Germinal center (tissue), 1 donor: ENCODE measurements around the gene COMMD2.

ENCODE experiments used
- DNase-seq: peaks from one replicate; pipeline ENCODE4 v3.0.0; 2012; ENCODE audit warnings: mixed read lengths, low spot score

The COMMD2 gene

DNA sequence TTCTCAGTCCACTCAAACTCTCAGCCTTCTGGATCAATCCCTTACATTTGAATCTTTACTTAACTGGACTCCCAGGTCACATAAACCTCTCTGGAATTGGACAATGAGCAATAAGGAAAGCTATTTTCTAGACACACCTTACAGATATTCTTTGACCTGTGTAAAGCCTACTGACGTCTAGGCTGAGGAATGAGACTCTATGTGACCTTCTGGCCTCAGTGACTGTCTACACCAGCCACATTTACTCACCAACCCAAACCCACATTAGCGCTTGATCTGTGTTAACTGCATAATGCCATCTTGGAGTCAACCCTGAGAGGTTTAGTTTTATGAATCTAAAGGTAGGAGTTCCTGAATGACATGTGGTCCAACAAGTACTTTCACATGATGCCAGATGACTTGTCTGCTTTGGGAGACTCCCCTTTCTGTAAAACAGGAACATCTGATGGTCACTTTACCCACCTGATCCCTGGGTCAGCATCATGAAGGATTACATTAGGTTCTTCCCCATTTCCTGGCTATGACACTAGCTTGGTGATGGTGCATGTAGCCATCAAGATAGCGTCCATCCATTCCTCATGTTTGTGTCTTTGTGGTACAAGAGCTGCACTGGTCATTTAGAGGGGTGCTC lies 11.4 kb upstream of the COMMD2 start:
- DNase-seq: no peak

DNA sequence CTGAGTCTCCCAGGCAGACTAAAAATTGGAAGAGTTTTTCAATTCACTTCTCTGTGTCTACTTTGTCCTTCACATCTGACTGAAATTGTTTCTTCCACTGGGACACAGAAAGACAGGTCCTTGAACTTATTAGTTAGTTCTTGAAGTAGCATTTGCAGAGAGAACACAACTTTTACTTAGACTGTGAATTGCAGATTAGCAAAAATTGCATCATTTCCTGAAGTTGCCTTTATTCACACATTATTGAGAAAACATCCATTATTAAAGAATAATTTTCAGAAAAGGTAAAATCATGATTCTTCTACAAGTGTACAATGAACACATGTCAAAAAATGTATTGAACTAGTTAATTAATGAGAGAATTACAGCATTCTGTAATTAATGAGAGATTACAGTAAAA lies 1.4 kb upstream of the COMMD2 start:
- no peak for DNase-seq

DNA sequence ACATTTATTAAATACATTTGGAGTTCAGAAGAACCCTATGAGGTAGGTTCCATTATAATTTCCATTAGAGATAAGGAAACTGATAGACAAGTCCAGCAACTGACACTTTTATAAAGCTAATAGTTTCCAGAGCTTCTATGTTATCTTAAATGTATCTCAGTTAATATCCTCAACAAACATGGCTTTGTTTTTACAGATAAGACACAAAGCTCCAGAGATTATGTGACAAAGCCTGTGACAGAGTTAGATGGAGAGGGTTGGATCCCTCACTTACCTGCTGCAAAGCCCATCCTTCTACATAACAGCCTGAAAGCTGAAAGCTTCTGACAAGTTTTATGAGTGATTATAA lies 473 bp upstream of the COMMD2 start:
- DNase-seq: no peak

DNA sequence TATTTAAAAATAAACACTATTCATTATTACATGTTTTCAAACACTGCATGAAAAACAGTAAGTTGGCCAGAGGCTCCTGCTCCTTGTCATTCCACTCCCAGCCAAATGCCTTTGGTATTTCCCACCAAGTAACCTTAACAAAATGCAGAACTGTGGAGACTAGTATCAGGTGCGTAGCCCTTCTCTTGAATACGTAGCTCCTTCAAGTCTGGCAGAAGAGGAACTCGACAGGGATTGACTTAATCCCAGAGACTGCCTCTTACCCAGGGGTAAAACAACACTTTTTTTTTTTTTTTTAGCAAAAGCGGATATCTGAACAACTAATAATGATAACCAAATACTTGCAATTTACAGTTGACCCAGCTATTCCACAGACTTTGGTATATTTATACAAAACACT lies 738 bp downstream of the COMMD2 start:
- DNase-seq: peak; percentile 3

DNA sequence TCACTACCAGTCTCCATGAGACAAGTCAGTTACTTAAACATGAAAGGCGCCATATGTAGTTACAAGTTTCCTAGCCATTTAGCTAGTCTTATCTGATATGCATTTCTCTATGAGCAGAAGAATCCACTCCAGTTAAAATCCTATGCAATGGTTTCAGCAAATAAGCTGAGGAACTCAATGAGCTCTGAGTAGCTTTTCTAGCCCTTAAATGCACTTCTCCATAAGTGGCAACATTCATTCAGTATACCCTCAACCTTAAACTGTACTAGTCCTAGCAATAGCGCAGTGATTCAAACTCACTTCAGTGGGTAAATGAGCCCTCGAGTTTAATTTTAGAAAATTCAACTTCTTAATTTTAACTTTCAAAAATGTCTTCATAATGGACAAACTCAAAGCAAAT lies 7.7 kb downstream of the COMMD2 start:
- DNase-seq: no peak

DNA sequence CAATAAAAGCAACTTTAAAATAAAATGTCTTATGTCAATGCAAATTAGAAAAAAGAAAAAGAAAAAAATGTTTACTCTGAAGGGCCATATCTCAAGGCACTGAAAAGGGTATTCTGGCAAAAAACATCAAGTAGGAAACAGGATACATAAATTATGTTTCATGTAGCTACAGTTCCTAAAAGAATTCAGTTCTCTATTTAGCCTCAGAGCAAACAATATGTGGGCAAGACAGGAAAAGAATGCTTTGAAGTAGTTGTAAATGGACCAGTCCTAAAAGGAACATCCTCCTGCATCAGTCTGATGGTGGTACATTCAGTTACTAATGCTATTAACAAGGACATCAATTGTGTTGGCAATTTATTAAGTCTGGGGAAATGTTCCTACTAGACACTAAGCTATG lies 8.1 kb downstream of the COMMD2 start:
- DNase-seq: no peak

DNA sequence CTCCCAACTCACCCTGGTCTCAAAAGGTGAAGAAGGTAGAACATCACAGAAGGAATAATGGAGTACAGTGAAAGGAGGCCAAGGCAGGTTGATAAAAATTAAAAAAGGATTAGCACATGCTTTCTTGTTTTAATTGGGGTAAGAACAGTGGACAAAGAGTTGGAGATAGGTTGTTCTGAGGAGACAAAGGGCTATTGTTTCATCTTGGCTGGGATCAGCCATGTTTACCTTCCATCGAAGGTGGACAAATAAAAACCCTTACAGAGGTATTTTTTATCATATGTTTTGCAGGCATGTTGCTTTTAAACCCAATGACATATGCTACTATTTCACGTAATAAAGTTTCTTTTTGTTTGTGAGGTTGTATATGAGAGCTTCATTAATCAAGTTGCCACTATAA lies 12.9 kb downstream of the COMMD2 start:
- no peak for DNase-seq

DNA sequence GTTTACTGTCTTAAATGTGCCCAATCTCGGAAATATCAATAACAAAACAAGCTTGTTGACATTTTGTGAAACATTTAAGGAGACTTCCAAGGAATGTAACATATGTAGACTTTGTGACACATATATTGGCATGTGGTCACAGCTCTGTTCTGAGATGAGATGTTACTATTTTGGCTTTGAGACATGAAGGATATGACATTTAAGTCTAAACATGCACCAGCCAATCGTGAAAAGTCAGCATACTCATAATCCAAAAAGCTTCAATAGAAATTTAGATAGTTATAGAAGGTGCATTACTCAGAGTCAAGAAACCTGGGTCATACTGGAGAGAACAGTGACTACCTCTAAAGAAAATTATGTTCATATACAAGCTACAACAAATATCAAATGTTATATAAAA lies 13.4 kb downstream of the COMMD2 start:
- no peak for DNase-seq

DNA sequence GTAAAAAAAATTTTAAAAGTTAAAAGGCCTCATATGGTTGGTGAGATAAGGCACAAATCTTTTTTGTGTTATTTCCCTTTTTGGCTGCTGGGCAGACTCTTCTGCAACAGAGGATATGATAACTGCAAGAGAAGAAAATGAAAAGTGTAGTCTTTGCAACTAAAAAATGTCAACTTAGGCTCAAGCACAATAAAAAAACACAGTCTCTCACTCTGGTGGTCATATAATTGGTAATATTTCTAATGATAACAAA lies 15.4 kb downstream of the COMMD2 start:
- DNase-seq: no peak

DNA sequence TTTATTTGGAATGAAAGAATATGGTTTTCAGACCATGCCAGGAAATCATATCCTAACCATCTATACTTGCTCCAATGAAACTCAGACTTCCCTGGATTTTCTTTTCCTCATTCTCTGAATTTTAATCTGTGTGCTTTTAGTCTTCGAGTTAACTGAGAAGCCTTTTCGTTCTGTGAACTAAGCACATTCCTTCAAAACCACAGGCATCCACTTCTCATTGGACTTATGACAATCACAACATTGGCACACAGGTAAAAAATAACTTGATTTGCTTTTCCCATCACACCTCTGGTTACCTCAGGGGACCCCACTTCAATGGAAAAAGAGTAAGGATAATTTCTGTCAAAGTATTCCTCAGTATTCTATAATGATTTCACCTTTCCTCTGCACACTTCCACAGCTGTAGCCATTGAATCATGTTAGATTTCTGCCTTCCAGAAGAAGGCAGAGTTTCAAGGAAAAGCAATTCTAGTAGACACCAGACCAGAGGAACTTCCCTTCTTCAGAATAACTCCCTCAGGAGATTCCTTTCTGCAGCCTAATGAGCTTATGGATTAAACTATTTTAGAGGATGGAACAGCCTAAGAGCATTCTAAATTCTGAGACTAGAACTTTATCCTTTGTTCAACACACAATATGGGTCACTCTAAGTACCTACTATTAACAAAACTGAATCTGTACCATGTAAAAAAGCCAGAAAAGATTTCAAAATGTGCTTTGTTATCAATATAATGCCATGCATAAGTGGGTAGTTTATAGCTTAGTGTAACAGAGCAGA lies 15.9 kb downstream of the COMMD2 start:
- no peak for DNase-seq

DNA sequence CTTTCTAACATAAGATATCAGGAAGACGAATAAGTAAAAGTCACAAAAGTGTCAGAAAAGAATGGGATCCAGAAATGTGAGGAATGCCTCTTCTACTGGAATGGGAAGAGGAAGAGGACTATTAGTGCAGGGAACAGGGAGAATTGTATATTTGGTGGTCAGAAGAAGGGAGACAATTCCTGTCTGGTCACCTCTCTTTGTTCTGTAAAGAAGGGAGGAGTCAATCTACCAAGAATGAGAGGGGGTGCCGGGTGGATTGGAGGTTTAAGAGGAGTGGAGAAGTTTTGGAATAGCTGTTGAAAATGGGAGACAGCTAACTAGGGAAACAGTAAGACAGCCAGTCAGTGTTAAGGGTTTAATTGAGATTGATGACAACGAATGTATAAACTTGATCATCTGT lies 20.1 kb downstream of the COMMD2 start:
- no peak for DNase-seq

DNA sequence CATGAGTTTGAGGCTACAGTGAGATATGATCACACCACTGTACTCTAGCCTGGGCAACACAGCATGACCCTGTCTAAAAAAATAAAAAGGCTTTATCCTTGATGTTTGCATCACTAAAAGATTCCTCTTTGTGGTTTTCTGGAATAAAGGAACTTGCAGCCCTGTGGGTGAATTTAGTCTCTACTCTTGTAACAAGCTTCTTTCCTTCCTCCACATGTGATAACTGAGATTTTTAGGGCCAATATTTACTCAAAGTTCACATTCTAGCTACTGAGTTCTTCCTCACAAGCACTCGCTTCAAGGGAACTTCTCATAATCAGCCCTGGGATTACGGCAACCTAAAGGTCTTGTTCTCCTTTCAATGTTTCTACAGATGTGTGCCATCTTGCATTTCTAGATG lies 24.6 kb downstream of the COMMD2 start:
- no peak for DNase-seq

DNA sequence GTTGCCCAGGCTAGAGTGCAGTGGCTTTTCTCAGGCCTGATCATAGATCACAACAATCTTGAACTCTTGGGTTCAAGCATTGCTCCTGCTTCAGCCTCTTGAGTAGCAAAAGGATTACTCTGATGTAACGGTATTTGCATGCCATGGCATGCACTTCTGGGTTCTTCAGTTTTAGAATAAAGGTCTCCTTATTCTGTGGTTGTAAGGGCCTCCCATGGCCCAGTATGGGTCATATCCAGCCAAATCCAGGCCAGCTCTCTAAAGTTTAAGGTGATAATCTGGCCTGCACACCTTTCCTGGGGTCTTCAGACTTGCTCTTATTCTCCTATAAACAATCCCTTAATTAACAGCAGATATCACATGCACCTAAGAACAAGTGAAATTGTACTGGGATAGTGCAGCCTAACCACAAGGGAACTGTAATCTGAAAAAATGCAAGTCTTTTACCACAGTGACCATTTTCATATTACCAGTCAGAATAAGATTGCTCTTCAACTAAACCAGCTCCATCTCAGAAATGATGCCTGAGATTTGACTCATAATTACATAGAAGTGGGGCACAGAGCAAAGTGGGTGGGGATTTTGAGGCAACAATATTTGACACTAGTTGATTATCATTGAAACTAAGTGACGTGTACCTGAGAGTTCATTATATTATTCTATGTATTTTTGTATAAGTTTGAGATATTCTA lies 25.4 kb downstream of the COMMD2 start:
- DNase-seq: no peak

DNA sequence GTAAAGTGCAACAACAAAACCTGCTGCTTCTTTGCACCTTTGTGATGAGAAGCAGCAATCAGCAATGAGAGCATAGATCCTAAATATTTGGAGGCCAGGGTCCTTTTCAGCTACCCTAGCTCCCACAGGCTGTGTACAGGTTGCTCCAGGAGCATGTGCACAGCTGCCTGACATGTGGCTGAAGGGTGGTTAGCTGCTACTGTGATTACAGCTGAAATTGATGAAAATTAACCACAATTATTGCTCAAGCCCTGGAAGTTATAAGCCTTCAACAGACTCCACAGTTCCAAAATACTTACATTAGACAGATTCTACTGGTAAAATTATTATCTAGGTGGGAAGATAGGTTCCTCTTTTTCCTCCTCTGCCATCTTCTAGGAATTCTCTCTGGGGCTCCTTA lies 28.5 kb downstream of the COMMD2 start:
- DNase-seq: no peak

DNA sequence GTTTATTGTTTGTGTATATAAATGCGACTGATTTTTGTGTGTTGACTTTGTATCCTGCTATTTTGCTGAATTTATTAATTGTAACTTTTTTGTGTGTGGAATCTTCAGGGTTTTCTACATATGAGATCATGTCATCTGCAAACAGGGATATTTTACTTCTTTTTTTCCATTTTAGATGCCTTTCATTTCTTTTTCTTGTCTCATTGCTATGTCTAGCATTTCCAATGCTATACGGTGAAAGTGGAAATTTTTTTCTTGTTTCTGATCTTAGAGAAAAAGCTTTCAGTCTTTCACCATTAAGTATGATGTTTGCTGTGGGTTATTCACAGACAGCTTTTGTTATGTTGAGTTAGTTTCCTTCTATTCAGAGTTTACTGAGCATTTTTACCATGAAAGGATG lies 31.4 kb downstream of the COMMD2 start:
- no peak for DNase-seq

DNA sequence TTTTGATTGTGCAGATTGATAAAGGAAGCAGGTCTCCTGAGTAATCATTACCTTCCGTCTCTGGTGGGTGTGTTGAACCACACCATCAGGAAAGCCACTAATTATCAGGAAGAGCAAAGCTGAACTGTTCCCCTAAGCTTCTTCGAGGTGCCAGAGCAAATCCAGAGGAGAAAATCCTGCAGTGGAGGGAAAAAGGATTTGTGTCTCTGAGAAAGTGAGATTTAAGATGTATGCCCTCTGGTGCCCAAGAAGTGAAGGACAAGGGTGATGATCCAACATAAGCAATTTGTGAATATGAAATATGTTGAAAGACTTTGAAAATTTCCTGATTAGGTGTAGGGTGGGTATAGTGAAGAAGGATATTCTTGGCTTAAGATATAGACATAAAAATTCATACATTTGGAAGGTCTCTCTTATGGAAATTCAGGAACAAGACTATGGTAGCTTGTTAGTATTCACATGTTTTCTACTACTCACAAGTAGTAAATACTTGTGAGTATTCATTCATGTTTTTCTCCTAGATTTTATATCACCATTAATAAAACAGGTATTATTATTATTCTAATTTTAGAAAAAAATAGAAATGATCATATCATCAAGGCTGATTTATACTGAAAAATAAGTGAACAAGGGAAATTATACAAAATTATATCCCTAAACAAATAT lies 34.8 kb downstream of the COMMD2 start:
- peak; percentile 7 for DNase-seq

DNA sequence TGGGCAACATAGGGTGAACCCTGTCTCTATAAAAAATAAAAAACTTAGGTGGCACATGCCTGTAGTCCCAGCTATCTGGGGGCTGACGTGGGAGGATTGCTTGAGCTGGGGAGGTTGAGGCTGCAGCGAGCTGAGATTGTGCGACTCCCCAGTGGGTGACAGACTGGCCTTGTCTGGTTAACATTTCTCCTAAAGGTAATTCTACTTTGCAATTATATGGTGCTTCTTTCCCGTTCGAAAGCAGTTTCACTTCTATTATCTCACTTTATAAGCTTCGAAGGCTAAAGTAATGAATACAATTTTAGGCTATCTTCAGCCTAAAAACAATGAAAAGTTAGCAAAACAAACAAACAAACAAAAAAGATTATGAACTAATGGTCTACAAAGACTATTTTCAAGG lies 35.3 kb downstream of the COMMD2 start:
- DNase-seq: no peak

DNA sequence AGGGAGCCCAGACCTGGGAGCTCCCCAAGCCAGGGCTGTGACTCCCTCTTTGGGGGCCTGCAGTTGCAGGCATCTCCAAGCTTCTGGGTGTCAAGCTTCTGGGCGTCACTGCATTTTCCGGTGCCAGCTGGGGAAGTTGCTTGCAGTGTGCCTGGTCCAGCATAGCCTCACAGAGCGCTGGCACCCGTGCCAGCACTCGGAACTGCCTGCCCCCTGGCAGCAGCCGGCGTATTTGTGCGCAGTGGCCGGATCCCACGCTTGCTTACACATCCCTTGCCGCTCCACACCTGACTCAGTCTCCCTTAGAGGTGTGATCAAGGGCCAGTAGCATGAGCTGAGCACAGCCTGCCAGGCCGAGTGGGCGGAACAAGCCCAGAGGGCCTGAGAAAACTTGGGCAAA lies 37.0 kb downstream of the COMMD2 start:
- no peak for DNase-seq

DNA sequence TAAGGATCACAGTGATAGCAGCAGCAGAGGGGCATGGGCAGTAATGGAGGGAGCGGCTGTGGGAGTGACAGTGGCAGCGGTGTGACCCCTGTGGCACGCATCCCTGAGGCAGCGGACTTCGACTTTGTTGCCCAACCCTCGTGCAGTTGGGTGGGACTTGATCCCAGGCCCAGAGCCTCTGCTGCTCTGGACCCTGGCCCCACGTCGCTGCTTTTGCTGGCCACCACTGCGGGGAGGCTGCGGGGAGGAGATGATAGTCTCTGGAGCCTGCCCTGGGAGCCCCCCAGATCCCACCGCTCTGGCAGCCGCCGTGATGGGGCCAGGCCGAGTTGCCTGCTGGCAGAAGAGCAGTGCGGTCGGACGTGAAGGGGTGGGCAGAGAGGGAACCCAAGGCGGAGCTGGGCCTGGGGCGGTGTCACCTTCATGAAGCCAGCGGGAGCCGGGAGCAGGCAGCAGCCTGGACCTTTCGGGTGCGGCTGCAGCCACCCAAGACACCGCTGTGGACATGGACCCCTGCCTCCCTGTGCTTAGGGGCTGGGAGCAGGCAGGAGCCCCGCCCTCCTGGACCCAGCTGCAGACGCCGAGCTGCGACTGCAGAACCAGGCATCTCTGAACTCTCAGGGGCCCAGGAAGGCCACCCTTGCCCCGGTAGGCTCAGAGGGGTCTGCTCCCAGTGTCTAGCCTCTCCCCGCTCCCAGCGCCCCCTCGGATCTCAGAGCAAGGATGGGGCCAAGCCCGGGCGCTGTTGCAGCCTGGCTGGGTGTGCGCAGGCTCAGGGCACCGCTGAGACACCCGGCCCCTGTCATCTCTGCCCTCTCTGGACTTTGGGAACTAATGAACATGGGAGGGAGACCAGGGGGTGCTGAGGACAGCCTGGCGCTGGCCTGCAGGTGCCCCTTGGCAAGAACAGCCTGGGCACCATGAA lies 38.3 kb downstream of the COMMD2 start:
- DNase-seq: no peak

DNA sequence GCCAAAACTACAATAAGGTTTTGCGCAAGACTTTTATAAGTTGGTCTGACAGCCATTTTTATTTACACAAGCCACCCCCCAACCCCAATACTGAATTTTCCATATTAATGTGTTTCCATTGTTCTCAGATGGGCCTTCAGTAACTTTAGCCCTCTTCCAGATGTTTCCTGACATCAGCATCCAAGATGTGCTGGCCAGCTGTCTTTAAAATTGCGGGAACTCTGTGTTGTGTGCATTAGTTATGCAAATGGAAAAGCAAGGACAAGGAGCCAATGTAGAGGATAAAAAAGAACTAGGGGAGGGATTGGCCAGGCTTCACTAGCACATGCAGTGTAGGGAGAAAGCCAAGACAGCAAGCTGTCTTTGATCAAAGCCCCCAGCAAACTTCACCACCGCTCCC lies 45.4 kb downstream of the COMMD2 start:
- DNase-seq: no peak

DNA sequence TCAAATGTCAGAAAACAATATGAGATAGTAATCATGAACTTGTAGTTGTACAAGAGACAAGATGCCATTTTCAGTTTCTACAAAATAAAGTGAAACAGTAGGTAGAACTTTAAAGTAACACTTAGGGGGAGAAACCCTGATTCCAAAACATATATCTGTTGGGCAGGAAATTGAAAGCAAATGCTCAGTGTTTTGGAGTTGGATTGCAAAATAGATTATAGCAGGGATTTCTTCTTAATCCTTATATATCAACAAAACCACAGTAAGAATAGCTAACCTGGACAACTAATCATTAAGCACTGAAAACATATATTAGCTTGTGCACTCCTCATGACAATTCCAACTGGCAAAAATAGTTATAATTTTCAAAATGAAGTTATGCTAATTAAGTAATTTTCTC lies 46.9 kb downstream of the COMMD2 start:
- DNase-seq: no peak

DNA sequence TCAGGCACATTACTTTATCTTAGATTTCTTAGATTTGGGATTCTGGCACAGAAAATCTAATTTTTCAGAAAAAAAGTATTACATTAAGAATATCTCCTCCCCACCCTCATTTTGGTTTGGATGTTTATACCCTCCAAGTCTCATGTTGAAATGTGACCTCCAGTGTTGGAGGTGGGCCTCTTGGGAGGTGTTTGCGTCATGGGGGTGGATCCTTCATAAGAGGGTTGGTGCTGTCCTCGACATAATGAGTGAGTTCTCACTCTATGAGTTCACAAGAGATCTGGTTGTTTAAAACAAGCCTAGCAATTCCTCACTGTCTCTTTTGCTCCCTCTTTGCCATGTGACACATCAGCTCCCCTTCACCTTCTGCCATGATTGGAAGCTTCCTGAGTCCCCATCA lies 48.8 kb downstream of the COMMD2 start:
- DNase-seq: no peak
